ENCODE results near the gene OCA2.

DNA sequence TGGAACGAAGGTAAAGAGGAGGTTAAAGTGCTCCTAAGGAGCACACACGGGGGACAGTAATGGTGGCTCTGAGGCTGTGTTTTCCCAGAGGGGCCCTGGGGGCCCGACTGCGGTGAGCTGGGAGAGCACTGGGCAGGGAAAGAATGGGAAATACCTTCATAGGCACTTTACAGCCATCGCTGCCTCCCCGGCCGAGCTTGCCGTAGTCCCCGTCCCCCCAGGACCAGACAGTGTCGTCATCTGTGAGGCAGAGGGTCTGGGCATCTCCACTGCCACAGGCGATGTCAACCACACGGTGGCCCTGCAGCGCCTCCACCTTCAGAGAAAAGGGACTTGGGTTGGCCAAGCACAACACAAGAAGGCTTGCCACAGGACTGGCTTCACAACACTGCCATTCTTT, 32.8 kb upstream of the OCA2 start:
- TF ChIP-seq, protein P1, sequence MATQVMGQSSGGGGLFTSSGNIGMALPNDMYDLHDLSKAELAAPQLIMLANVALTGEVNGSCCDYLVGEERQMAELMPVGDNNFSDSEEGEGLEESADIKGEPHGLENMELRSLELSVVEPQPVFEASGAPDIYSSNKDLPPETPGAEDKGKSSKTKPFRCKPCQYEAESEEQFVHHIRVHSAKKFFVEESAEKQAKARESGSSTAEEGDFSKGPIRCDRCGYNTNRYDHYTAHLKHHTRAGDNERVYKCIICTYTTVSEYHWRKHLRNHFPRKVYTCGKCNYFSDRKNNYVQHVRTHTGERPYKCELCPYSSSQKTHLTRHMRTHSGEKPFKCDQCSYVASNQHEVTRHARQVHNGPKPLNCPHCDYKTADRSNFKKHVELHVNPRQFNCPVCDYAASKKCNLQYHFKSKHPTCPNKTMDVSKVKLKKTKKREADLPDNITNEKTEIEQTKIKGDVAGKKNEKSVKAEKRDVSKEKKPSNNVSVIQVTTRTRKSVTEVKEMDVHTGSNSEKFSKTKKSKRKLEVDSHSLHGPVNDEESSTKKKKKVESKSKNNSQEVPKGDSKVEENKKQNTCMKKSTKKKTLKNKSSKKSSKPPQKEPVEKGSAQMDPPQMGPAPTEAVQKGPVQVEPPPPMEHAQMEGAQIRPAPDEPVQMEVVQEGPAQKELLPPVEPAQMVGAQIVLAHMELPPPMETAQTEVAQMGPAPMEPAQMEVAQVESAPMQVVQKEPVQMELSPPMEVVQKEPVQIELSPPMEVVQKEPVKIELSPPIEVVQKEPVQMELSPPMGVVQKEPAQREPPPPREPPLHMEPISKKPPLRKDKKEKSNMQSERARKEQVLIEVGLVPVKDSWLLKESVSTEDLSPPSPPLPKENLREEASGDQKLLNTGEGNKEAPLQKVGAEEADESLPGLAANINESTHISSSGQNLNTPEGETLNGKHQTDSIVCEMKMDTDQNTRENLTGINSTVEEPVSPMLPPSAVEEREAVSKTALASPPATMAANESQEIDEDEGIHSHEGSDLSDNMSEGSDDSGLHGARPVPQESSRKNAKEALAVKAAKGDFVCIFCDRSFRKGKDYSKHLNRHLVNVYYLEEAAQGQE (IDR thresholded peaks at IDR 0.05; ENCODE audit: low read depth): no peak
- no peak for TF ChIP-seq EP300 (IDR thresholded peaks at IDR 0.05; ENCODE audit: borderline replicate concordance)
- no peak for TF ChIP-seq TAF1 (IDR thresholded peaks at IDR 0.05; ENCODE audit: low read depth)
- TF ChIP-seq TEAD4 (IDR thresholded peaks at IDR 0.05): no peak
- TF ChIP-seq RAD21 (IDR thresholded peaks at IDR 0.05; ENCODE audit: low read depth): no peak
- TF ChIP-seq NFIC (IDR thresholded peaks at IDR 0.05): no peak
- TF ChIP-seq YY1 (IDR thresholded peaks at IDR 0.05; ENCODE audit: low read depth): no peak
- TF ChIP-seq, protein P2, sequence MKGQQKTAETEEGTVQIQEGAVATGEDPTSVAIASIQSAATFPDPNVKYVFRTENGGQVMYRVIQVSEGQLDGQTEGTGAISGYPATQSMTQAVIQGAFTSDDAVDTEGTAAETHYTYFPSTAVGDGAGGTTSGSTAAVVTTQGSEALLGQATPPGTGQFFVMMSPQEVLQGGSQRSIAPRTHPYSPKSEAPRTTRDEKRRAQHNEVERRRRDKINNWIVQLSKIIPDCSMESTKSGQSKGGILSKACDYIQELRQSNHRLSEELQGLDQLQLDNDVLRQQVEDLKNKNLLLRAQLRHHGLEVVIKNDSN (IDR thresholded peaks at IDR 0.05): no peak
